GM12874 (cell line): ENCODE data around the gene PHLDB1.

ENCODE experiments used
- TF ChIP-seq, protein P1 (sequence below): IDR thresholded peaks from 2 replicates; pipeline ENCODE4 v1.5.1; 2011; ENCODE audit warnings: low read depth, mild to moderate bottlenecking, control low read depth, low read length, moderate library complexity; ENCODE audit not compliant: insufficient read depth

The PHLDB1 gene

DNA sequence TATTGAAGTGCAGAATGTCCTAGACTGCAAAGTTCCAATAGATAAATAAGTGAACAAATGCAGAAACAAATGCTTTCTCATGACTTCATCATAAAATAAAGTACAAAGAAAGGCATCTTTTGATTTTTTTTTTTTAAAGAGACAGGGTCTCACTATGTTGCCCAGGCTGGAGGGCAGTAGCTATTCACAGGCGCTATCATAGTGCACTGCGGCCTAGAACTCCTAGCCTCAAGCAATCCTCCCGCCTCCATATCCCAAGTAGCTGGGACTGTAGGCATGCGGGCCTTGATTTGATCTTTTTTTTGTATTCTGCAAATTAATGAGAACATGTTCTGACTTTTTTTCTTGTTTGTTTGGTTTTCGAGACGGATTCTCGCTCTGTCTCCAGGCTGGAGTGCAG is 32.8 kb upstream of the PHLDB1 start:
- TF ChIP-seq, protein P1, sequence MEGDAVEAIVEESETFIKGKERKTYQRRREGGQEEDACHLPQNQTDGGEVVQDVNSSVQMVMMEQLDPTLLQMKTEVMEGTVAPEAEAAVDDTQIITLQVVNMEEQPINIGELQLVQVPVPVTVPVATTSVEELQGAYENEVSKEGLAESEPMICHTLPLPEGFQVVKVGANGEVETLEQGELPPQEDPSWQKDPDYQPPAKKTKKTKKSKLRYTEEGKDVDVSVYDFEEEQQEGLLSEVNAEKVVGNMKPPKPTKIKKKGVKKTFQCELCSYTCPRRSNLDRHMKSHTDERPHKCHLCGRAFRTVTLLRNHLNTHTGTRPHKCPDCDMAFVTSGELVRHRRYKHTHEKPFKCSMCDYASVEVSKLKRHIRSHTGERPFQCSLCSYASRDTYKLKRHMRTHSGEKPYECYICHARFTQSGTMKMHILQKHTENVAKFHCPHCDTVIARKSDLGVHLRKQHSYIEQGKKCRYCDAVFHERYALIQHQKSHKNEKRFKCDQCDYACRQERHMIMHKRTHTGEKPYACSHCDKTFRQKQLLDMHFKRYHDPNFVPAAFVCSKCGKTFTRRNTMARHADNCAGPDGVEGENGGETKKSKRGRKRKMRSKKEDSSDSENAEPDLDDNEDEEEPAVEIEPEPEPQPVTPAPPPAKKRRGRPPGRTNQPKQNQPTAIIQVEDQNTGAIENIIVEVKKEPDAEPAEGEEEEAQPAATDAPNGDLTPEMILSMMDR = no peak

DNA sequence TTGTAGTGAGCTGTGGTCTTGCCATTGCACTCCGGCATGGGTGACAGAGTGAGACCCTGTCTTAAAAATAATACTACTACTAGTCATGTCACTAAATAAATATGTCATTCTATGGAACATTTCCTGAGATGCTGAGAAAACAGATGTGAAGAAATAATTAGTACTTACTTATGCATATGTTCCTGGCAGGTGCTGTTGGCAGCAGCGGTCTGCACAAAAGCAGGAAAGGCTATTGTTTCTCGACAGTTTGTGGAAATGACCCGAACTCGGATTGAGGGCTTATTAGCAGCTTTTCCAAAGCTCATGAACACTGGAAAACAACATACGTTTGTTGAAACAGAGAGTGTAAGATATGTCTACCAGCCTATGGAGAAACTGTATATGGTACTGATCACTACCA is 26.4 kb upstream of the PHLDB1 start:
- TF ChIP-seq, protein P1 = no peak

DNA sequence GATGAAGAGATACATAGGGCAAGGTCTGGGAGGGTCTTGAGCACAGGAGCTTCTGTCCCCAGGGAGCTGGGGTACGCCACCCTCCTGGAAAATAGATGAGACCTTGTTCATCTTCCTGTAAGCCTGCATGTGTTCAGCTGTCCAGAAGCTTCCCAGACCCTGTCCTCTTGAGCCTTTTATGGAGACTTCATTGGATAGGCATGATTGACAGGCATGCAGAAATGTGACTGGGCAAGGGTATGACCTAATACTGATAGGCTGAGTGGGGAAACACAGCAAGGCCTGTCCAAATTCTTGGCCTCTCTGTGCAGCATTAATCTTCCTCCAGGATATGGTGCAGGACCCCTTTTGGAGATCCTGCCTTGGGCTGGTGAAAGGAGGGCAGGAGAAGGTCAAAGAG is 19.5 kb upstream of the PHLDB1 start:
- TF ChIP-seq, protein P1 = no peak

DNA sequence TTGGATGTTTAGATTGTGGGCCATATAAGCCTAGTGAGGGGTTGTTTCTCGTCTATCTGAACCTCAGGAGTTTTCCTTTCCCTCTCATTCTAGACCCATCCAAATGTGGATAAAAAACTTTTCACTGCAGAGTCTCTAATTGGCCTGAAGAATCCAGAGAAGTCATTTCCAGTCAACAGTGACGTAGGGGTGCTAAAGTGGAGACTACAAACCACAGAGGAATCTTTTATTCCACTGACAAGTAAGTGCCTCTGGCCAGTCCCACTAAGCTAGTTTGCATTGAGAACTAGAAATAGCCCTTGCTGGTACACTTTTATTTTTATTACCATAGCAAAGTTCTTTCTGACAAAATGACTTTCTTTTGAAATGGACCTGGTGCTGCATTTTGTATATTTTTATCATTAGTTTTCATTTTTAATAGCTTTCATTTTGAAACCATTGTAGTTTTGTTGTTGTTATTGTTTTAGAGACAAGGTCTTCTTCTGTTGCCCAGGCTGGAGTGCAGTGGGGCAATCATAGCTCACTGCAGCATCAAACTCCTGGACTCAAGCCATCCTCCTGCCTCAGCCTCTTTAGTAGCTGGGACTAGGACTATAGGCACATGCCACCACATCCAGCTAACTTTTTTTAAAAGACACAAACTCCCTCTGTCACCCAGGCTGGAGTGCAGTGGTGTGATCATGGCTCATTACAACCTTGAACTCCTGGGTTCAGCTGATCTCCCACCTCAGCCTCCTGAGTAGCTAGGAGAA is 14.6 kb upstream of the PHLDB1 start:
- TF ChIP-seq, protein P1 = no peak

DNA sequence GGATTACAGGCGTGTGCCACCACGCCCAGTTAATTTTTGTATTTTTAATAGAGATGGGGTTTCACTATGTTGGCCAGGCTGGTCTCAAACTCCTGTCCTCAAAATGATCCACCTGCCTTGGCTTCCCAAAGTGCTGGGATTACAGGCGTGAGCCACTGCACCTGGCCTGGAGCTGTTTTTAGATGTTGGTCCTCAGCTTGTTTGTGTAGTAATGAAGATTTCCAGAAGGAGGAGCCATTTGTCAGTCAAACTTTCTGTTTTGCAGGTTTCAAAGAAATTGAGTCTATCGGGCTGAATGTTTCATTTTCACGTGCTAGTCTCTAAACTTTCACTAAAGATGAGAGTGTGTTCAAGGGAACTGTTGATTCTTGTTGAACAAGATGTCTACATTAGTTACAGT is 12.4 kb upstream of the PHLDB1 start:
- TF ChIP-seq, protein P1 = peak; percentile 34; the same call in 1 of the 2 replicates

DNA sequence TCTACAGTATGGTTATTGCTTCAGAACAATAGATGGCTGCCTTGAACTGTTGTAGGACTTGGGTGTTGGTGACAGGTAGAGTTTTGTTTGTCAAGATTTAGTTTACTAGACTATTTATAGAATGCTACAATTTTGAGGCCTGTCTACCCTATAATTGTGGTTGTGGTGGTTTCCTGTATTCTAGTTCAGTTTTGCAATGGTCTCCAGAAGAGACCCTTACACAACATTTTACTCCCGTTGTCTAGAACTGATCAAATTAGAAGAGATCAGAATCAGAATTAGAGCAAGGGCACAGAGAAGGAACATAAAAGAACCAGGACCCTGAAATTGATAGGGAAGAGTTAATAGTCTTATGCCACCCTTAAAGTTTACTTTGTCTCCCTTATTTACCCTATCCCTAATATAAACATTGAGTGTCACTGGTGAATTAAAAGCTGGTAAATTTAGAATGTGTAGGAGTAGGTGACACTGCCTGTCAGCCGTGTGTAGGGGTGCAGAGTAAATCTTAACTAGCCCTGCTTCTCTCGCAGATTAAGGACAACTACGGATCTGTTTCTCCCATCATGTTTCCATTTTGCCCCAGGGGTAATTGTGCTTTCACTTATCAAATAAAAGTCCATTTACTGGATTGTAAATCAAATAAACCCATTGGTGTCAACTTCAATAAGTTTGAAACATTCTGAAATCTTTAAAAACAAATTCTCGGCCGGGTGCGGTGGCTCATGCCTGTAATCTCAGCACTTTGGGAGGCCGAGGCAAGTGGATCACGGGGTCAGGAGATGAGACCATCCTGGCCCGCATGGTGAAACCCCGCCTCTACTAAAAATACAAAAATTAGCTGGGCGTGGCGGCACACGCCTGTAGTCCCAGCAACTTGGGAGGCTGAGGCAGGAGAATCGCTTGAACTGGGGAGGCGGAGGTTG is 10.9 kb upstream of the PHLDB1 start:
- TF ChIP-seq, protein P1 = no peak

DNA sequence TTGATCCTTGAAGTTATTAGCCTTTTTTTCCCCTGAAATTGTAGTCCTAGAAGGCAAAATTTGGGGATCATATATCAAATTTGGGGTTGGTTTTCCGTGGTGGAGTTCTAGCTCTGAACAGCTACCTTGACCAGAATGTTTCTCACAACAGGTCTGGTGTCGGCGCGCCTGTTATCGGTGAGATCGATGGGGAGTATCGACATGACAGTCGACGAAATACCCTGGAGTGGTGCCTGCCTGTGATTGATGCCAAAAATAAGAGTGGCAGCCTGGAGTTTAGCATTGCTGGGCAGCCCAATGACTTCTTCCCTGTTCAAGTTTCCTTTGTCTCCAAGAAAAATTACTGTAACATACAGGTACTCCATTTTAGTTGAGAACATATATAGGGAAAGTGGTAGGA is 9.9 kb upstream of the PHLDB1 start:
- TF ChIP-seq, protein P1 = no peak
